Activated gamma-delta T cell (primary cell): ENCODE measurements around the gene CPE.
"Not testable (repeated sequence)": the region's sequence is repeated elsewhere in the genome, so short reads cannot be mapped to it uniquely, and the experiment has no call there.

Source experiments
- DNase-seq: peaks from one replicate; lab custom pipeline; 2025; lab: John Stamatoyannopoulos, UW

Gene CPE

DNA sequence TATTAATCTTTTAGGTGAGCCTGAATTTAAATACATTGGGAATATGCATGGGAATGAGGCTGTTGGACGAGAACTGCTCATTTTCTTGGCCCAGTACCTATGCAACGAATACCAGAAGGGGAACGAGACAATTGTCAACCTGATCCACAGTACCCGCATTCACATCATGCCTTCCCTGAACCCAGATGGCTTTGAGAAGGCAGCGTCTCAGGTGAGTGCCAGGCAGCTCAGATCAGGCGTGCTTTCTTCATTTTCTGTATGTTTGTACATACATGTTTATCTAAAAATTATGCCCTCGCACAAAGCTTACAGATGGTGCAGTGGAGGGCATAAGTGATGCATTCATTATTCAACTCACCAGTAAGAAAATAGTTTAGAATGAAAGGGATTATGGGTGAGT, 85.6 kb downstream of the CPE start:
- no peak for DNase-seq

- no peak for DNase-seq
Observed at GRCh38 chr4:165464813-165465381, 86.1 kb downstream of the CPE start.

DNA sequence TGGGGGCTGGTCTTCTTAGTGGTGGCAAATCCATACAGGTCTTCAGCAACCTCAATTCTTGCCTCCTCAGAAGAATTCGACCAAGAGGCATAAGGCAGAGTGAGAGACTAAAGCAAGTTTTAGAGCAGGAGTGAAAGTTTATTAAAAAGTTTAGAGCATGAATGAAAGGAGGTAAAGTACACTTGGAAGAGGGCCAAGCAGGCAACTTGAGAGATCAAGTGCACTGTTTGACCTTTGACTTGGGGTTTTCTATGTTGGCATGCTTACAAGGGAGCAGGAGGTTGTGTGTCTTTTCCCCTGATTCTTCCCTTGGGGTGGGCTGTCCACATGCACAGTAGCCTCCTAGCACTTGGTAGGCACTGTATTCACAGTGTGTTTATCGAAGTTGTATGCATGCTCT, 91.2 kb downstream of the CPE start:
- no peak for DNase-seq

- no peak for DNase-seq
Observed at GRCh38 chr4:165472943-165473676, 94.3 kb downstream of the CPE start.

DNA sequence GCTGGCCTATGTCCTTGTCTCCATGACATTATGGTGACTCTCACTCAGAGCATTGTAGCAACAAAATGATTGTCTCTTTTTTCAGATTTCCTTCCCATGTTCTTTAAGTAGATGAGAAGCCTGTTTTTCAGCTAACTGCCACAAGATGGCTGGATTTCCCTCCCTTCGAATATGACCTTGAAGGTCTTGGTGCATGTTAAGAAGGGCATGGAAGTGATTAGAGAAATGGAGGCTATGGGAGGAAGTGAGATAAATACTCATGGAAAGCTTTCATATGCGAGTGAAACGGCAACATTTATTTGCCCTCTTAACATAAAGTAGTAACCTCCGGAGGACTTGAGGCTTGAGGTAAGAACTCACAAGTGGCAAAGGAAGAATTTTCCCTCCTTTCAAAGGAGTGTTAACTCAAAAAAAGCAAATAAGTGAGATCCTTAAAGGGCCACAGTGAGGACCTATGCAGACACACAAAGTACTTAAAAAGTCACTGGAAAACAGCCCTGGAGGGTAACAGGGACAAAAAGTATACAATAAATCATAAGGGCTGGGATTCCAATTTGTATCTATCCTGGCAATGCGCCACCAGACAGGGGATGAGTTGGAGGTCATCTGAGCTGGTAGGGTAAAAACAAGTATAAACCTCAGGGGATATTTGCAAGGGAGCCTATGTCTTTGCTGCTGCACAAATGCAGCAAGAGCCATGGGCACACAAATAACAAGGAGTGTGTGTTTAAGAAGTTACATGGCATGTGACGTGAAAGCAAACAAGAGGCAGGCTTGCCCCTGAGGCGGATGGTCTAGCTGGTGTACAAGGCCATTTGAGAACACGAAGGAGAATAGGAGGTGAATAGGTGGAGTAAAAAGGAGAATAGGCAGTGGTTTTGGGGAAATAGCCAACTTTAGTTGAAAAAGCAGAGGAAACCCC, 96.2 kb downstream of the CPE start:
- DNase-seq: no peak

- DNase-seq: no peak
Observed at GRCh38 chr4:165475706-165476070, 96.9 kb downstream of the CPE start.

DNA sequence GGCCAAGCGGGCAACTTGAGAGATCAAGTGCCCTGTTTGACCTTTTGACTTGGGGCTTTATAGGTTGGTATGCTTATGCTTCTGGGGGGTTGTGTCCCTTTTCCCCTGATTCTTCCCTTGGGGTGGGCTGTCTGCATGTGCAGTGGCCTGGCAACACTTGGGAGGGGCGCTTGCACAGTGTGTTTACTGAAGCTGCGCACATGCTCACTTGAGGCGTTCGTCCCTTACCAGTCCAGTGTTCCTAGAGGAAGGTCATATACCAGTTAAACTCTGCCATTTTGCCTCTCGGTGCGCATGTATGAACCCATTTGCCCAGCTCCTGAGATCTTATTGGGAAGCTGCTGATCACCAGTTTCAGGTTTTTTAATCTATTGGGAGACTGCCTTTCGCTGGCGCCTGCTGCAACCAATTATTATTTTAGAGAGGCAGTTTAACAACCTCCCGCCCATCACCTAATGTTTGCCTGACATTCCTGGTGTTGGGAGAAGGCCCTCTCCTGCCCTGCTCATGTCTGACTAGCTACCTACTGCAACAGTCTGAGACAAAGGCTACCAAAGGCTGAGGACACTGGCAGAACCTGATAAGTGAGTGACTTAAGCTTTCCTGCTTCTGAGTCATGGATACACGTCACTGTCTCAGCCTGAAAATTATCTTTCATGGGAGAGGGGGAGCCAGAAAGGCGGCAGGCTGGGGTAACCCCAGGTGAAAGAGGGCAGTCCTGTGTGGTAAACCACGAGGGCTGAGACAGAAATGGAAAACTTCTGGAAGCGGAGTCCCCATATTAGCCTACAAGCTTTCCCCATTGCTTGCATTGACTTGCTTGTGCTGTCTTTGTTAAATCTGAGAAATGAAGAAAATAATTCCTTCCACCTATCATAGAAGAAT, 97.6 kb downstream of the CPE start:
- DNase-seq: no peak

DNA sequence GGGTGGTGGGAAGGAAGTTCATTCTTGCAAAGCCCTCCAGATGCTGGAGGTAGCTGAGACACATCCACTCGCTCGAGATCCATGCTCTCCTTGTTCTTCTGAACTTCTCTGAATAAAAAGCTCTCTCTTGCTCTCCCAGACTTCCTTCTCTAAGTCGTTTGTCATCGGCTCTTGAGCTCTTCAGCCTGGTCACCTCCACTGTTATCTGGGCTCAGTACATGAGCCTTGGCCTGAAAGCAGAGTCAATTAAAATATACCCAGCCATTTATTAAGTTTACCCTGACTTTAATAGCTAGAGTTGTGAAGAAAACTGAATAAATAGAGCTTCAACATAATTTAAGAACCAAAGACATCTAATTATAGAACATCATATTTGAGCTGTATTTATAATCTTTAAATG, 99.0 kb downstream of the CPE start:
- no peak for DNase-seq

DNA sequence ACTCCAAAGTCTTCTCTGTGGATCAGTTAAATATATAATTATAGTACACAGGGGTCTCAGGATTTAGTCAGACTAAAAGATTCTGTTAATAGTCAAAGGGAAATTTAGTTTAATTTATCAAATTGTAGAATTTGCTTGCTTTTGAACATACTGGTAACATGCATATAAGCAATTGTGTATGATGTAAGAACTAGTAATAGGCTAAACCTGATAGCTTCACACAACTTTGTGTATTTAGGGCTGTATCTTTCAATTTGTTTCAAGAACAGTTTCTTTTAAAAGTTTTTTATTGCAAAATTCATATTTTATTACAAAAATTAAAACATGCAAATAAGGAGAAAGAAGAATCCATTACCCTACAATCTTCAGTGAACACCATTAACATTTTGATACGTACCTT, 99.5 kb downstream of the CPE start:
- DNase-seq: no peak

GRCh38 chr4:165481053-165481835, 102.4 kb downstream of the CPE start:
- no peak for DNase-seq

- DNase-seq: no peak
Observed at GRCh38 chr4:165489786-165490185, 111.0 kb downstream of the CPE start.

DNA sequence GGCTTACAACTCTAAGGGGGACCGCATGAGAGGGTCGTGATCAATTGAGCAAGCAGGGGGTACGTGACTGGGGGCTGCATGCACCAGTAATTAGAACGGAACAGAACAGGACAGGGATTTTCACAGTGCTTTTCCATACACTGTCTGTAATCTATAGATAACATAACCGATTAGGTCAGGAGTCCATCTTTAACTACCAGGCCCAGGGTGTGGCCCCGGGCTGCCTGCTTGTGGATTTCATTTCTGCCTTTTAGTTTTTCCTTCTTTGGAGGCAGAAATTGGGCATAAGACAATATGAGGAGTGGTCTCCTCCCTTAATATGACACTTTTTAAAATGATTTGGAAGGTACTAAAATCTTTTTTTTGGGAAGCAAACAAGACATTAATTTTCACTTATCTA, 113.8 kb downstream of the CPE start:
- not testable (repeated sequence) for DNase-seq

GRCh38 chr4:165493359-165493758, 114.6 kb downstream of the CPE start:
- no peak for DNase-seq

- DNase-seq: no peak
Observed at GRCh38 chr4:165502916-165503907, 124.4 kb downstream of the CPE start.

- no peak for DNase-seq
Observed at GRCh38 chr4:165504184-165504583, 125.4 kb downstream of the CPE start.

DNA sequence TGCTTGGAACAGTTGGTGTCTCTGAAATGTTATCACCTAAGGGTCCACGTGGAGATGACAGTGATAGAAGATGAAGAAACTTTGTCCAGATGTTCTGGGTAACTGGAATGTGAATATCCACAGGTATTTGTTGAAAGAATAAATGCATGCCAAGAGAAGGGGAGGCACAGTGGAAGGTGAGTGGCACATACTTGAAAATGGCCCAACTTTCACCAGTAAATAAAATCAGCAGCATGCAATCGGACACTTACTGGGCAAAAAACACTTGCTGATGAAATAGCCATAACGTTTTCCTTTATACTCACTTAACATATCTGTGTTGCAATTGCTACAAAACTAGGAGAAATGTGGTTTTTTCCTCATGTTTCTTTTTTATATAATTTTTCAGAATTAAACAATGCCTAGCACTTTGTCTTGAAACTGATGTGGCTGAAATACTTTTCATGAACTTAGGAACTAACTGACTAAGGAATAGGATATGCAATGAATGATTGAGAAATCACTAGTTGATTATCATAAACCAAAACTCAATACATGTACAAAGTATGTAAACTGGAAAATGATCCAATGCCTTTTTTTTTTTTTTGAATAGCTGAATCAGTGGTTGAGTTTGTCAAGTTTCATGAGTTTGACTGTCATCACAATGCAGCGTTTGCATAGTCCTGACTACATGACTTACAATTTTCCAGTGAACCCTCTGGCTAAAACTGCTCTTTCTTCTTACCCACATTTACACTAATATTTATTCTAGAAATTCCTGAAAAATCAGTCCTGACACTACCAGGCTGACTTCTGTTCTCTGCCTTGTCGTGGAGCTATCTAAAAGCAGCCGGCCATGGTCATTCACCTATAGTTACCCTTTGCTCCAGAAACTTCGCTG, 127.4 kb downstream of the CPE start:
- DNase-seq: no peak

DNA sequence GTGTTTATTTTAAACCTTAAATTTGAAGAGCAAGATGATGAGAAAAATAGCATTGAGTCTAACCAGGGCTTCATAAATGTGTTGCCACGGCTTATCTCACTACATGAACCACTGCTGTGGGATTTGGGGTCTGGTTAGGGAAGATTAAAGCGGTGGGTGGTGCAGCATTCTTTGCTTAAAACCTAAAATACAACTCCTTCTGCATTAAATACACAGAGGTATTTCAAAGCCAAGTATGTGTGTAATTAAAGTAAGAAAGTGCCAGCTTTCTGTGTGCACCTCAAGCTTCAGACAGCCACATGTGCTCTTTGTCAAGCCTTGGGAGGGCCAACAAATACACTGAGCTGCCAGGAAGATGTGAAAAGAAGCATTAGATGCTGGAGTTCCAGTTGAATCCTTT, 128.0 kb downstream of the CPE start:
- DNase-seq: no peak

DNA sequence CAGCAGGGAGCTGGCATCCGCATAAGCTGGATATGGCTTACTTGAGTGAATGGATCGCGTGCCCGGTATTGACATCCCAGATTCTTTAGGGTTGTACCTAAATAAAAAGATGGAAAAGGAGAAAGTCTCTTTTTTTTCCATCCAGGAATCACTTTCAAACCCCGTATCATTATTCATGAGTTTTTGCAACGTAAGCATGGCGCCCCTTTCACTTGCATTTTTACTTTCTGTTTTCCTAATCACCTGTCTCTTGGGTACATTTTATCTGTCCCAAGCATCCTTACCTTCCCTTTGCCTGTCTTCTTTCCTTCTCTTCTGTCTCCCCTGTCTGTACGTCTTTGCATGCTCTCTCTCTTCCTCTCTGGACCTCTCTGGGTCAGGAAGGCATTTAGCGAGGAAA, 128.6 kb downstream of the CPE start:
- DNase-seq: no peak
